SK-N-SH treated with all-trans-retinoic acid at 6 μM for 48 hours (cell line): ENCODE data around the gene PRSS21.

Experiments used
- ATAC-seq: fragments of 200-7000 bp; cut with Tn5 transposase; 3 replicates; pipeline ENCODE4 v1.9.1; 2020; ENCODE audit warnings: mild to moderate bottlenecking, moderate library complexity
- CREB5 ChIP-seq: fragments of 250-450 bp; sonication (Bioruptor Pico); IDR thresholded peaks from 2 replicates; pipeline ENCODE4 v1.5.1; 2020; ENCODE audit warnings: low read depth, mild to moderate bottlenecking, moderate library complexity
- CSDC2 ChIP-seq: fragments of 250-450 bp; sonication (Bioruptor Pico); IDR thresholded peaks from 2 replicates; pipeline ENCODE4 v1.5.0; 2020; ENCODE audit warnings: mild to moderate bottlenecking, moderate library complexity
- CSRNP3 ChIP-seq: fragments of 250-450 bp; sonication (Bioruptor Pico); IDR thresholded peaks from 2 replicates; pipeline ENCODE4 v1.5.1; 2021; ENCODE audit warnings: mild to moderate bottlenecking, moderate library complexity
- ESRRG ChIP-seq: fragments of 250-450 bp; sonication (Bioruptor Pico); IDR thresholded peaks from 2 replicates; pipeline ENCODE4 v1.6.1; 2021; ENCODE audit warnings: mild to moderate bottlenecking
- GLIS3 ChIP-seq: fragments of 250-450 bp; sonication (Bioruptor Pico); IDR thresholded peaks from 2 replicates; pipeline ENCODE4 v1.5.0; 2020; ENCODE audit warnings: mild to moderate bottlenecking, moderate library complexity
- ISL1 ChIP-seq: fragments of 250-450 bp; sonication (Bioruptor Pico); IDR thresholded peaks from 2 replicates; pipeline ENCODE4 v2.1.2; 2022; ENCODE audit warnings: mild to moderate bottlenecking, moderate library complexity
- OSR1 ChIP-seq: fragments of 250-450 bp; sonication (Bioruptor Pico); IDR thresholded peaks from 2 replicates; pipeline ENCODE4 v1.8.0; 2022; ENCODE audit warnings: moderate library complexity, mild to moderate bottlenecking, inconsistent platforms
- PATZ1 ChIP-seq: fragments of 250-450 bp; sonication (Bioruptor Pico); IDR thresholded peaks from 2 replicates; pipeline ENCODE4 v1.8.0; 2020; ENCODE audit warnings: mild to moderate bottlenecking, moderate library complexity, borderline replicate concordance
- PPARA ChIP-seq: fragments of 250-450 bp; sonication (Bioruptor Pico); IDR thresholded peaks from 2 replicates; pipeline ENCODE4 v1.5.0; 2020; ENCODE audit warnings: mild to moderate bottlenecking, borderline replicate concordance
- RARB ChIP-seq: fragments of 250-450 bp; sonication (Bioruptor Pico); IDR thresholded peaks from 2 replicates; pipeline ENCODE4 v1.8.0; 2021; ENCODE audit warnings: mild to moderate bottlenecking, moderate library complexity
- SNAI2 ChIP-seq: fragments of 250-450 bp; sonication (Bioruptor Pico); IDR thresholded peaks from 2 replicates; pipeline ENCODE4 v1.5.0; 2020; ENCODE audit warnings: mild to moderate bottlenecking, moderate library complexity
- TCF4 ChIP-seq: fragments of 250-450 bp; sonication (Bioruptor Pico); IDR thresholded peaks from 2 replicates; pipeline ENCODE4 v1.8.0; 2021; ENCODE audit warnings: mild to moderate bottlenecking, moderate library complexity, borderline replicate concordance
- ZC3H10 ChIP-seq: fragments of 250-450 bp; sonication (Bioruptor Pico); IDR thresholded peaks from 2 replicates; pipeline ENCODE4 v1.5.1; 2021; ENCODE audit warnings: mild to moderate bottlenecking, moderate library complexity
- ZFP3 ChIP-seq: fragments of 250-450 bp; sonication (Bioruptor Pico); IDR thresholded peaks from 2 replicates; pipeline ENCODE4 v1.5.0; 2020; ENCODE audit warnings: mild to moderate bottlenecking, moderate library complexity
- ZFP30 ChIP-seq: fragments of 450-650 bp; formaldehyde crosslinking; IDR thresholded peaks from 2 replicates; pipeline ENCODE4 v1.5.0; 2022; ENCODE audit warnings: mild to moderate bottlenecking, moderate library complexity
- ZNF70 ChIP-seq: fragments of 450-650 bp; formaldehyde crosslinking; IDR thresholded peaks from 2 replicates; pipeline ENCODE4 v1.5.0; 2020; ENCODE audit warnings: mild to moderate bottlenecking, moderate library complexity
- ZNF8 ChIP-seq: fragments of 450-650 bp; formaldehyde crosslinking; IDR thresholded peaks from 2 replicates; pipeline ENCODE4 v1.5.0; 2020; ENCODE audit warnings: mild to moderate bottlenecking, moderate library complexity
- TF ChIP-seq, protein P1 (sequence below): fragments of 250-450 bp; sonication (Bioruptor Pico); IDR thresholded peaks from 2 replicates; pipeline ENCODE4 v1.8.0; 2021; ENCODE audit warnings: low read depth, mild to moderate bottlenecking, moderate library complexity, borderline replicate concordance

The PRSS21 gene

DNA sequence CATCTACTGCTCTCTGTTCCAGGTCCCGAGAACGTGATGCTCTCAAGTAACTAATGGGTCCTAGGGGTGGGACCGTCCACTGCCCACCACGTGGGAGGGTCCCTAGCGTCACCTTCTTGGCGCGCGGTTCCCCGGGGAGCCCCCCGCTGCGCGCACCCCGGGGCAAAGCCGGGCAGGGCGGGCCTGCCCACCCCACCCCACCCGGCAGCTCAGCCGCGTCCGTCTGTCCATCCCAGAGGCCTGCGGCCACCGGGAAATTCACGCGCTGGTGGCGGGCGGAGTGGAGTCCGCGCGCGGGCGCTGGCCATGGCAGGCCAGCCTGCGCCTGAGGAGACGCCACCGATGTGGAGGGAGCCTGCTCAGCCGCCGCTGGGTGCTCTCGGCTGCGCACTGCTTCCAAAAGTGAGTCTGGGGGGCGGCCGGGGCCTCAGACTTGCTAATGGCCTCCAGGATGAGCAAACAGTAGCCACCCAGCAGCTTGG is 18.3 kb upstream of the PRSS21 start:
- no peak for ATAC-seq
- TF ChIP-seq PPARA (CRISPR knock-in tag): no peak
- no peak for TF ChIP-seq TCF4
- no peak for TF ChIP-seq PATZ1
- TF ChIP-seq RARB (CRISPR knock-in tag): no peak
- no peak for TF ChIP-seq ZNF8 (CRISPR knock-in tag)
- TF ChIP-seq, protein P1, sequence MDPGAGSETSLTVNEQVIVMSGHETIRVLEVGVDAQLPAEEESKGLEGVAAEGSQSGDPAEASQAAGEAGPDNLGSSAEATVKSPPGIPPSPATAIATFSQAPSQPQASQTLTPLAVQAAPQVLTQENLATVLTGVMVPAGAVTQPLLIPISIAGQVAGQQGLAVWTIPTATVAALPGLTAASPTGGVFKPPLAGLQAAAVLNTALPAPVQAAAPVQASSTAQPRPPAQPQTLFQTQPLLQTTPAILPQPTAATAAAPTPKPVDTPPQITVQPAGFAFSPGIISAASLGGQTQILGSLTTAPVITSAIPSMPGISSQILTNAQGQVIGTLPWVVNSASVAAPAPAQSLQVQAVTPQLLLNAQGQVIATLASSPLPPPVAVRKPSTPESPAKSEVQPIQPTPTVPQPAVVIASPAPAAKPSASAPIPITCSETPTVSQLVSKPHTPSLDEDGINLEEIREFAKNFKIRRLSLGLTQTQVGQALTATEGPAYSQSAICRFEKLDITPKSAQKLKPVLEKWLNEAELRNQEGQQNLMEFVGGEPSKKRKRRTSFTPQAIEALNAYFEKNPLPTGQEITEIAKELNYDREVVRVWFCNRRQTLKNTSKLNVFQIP (CRISPR knock-in tag): no peak
- no peak for TF ChIP-seq OSR1 (CRISPR knock-in tag)
- no peak for TF ChIP-seq ZFP30 (CRISPR knock-in tag)
- TF ChIP-seq GLIS3 (CRISPR knock-in tag): no peak
- TF ChIP-seq ZFP3 (CRISPR knock-in tag): no peak
- TF ChIP-seq, all 23 proteins: peak for 0

- ATAC-seq: no peak
- TF ChIP-seq CREB5 (CRISPR knock-in tag): no peak
- TF ChIP-seq ISL1 (CRISPR knock-in tag): no peak
- TF ChIP-seq PATZ1: no peak
- TF ChIP-seq SNAI2 (CRISPR knock-in tag): no peak
- TF ChIP-seq CSDC2 (CRISPR knock-in tag): no peak
- TF ChIP-seq GLIS3 (CRISPR knock-in tag): no peak
- TF ChIP-seq ZNF70 (CRISPR knock-in tag): no peak
- no peak for TF ChIP-seq PPARA (CRISPR knock-in tag)
- no peak for TF ChIP-seq ESRRG (CRISPR knock-in tag)
- TF ChIP-seq, protein P1 (CRISPR knock-in tag): no peak
Measured at GRCh38 chr16:2799205-2799858, 17.7 kb upstream of the PRSS21 start.

GRCh38 chr16:2799859-2800226 is 17.2 kb upstream of the PRSS21 start:
- TF ChIP-seq TCF4 (peak; percentile 39; the same call in 1 of the 2 replicates), ZC3H10 (CRISPR knock-in tag) (no peak), CSRNP3 (CRISPR knock-in tag) (no peak)
- TF ChIP-seq, all 23 proteins: peak for 1
- ATAC-seq: no peak; the same call in 2 of the 3 replicates
